ENCODE data around the gene C1QL2.
A peak's percentile ranks its signal among the peaks of the same experiment; 100 is the strongest.

Gene C1QL2

DNA sequence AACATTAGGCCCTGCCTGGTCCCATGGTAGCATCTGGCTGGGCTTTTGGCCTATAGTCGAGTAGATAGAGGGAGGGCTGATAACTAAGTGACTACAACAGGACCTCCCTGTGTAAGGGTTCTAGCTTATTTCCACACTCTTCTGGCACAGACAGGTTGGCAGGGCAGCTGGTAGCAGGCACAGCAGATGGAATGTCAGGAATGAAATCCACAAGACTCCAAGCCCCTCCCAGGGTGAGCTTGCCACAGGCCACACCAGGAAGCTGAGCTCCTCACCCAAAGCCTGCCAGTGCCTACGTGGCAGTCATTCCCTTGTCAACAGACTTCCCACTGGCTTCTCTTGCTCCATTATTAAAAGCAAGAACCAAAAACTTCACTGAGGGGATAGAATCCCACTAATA, 20.7 kb upstream of the C1QL2 start:
- no peak for DNase-seq

DNA sequence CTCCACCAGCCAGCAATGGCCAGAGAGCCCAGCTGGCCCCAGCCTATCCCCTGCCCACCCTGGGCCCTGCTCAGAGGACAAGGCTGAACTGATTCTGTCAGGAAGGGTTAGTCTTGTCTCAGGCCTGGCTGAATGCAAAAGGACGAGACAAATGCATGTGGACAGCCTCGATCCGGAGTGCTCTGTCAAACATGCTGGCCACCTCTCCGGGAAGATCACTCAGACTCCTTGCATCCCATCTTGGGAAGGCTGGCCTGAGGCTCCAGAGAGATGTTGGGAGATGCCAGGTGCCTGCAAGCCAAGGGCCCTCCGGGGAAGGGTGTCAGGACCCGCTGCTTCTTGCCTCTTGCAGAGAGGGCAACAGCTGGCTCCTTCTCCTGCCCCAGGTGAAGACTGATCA, 20.2 kb upstream of the C1QL2 start:
- DNase-seq = no peak

DNA sequence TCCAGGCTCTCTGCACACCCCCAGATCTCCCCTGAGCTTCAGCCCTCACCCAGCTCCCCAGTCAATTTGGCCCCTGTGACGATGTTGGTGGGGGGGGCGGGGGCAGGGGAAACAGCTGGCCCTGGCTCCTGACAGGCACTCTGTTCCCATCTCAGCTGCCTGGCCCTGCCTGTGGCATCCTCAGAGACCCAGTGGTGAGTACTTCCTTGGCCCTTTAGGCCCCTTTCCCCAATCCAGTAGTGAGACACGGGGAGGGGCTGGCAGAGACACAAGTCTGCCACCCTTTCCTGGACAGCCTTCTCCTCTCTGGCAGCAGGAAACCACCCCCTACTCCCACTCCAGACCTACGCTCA, 19.3 kb upstream of the C1QL2 start:
- no peak for DNase-seq

DNA sequence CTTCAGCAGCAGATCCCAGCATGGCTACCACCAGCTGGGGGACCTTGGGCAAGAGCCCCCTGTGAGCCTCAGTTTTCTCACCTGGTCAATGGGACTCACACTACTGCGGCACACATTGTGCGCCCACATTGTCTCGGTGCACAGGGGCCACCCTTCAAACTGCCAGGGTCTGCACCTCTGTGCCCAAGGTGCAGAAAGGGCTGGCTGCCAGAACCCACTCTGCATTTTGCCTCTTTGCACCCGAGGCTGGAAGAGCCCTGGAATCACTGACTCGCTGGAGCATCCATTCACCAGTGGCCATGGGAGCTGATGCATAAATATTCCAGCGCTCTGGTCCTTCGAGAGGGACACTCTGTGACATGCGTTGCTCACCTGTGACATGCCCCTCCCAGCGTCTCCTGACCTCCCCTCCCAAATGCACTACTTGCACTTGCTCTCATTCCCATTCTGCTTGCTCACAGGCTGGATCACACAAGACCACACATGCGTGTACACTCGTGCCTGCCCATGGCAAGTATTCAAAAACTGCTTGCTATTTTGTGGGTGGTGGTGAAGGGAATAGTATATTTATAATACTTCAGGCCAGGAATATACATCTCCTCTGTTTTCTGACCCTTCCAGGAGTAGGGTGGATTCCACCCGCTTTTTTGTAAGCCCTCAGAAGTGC, 18.8 kb upstream of the C1QL2 start:
- no peak for DNase-seq

DNA sequence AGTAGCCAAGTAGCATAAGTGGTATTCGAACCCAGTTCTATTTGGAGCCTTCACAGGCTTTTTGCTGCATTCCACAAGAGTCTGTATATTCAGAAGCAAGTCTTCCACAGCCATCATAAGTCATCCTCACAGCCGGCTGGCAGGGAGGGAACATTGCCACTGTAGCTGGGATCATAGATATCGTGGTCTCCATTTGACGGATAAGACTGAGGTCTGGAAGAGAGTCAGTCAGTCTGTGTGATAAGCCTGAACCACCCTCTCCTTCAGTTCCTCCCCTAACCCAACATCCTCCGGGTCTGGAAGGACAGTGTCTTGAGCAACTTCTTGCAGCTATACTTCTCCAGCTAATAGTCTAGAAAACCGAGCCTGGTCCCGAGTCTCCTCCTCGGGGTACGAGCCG, 17.0 kb upstream of the C1QL2 start:
- DNase-seq = no peak

DNA sequence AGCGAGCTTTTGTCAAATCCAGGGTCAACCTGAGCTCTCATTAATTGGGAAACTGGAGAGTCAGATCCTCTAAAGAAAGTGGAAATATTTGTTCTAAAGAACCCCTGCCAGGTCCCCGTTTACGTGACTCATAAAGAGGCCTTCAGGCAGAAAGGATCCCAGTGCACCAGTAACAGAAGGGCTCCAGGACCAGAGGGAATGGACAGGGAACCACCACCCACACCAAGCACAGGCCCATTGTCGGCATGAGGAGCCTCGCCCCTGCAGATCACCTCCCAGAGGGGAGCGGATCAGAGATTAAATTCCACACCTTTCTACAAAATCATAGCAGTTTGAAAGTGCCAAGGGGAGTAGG, 16.4 kb upstream of the C1QL2 start:
- no peak for DNase-seq

DNA sequence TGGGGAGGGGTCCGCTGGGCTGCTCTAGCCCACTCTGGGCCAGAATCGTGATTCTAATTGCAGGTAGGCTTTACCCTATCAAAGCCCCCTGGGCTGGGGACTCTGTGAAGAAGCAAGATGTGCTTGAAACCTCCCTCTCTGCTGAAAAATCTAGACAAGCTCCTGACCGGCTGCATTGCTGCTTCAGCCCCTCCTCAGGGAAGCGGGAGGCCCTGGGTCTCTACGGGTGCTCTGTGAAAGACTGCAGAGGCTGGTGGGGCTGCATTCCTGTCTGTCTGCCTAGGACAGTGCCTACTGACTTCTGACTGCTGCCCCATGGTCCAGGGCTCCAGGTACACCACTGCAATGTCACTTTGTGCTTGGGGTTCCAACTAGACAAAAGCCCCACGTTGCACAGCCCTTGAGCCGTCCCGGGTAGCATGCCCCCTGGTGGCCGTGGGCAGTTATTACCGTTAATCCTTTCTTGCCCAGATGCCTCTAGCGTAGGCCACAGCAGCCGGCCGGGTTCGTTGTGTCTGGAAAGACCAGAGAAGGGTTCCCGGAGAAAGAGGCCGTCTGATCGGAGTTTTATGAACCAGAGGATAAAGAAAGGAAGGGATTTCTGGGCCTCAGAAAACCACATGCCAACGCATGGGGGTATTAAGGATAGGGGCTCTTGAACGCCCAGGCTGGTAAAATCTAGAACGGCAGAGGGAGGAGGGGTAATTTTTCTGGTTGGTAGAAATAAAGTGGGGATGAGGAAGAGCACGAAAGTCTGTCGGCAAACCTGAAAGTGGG, 15.9 kb upstream of the C1QL2 start:
- peak; percentile 41 to 66 (median 47) for DNase-seq

DNA sequence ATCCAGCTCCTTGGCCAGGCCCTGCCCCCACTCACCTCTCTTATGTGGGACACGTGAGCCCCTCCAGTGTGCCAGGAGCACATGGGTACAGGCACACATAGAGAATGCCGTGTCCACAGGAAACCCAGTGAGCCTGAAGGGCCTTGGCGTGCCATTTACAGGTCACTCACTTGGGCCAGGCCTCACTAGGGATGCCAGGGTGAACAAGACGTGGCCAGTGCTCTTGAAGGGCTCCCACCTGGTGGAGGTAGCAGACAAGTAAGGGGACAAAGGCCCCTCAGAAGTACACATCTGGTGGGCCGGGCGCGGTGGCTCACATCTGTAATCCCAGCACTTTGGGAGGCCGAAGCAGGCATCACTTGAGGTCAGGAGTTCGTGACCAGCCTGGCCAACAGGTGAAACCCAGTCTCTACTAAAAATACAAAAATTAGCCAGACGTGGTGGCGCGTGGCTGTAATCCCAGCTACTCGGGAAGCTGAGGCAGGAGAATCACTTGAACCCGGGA, 15.1 kb upstream of the C1QL2 start:
- DNase-seq = no peak

DNA sequence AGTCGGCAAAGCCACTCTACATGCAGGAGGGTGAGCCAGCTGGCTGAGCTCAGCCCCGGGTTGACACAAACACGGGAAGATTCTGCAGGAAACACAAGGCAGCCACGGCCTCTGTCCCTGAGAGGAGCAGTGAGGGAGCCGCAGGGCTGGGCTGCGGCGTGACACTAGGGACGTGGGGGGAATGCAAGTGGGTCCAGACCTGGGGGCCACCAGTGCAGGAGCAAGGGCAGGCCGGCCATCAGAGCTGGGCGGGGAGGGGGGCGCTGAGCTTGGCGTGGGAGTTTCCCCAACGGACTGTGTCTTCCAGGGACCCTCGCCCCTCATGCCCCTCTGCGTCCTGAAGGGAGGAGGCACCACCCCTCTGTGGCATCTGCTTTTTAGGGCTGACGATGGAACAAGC, 12.0 kb upstream of the C1QL2 start:
- DNase-seq = no peak

DNA sequence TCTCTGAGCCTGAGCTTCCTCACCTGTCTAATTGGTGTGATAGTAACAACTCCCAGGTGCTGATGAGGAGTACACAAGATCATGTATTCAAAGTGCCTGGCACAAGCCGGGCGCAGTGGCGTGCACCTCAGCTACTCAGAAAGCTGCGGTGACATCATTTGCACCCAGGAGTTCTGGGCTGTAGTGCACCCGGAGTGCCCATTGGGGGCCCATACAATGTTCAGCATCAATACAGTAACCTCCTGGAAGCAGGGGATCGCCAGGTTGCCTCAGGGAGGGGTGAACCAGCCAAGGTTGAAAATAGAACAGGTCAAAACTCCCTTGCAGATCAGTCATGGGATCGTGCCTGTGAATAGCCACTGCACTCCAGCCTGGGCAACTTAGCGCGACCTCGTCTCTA, 11.2 kb upstream of the C1QL2 start:
- no peak for DNase-seq

DNA sequence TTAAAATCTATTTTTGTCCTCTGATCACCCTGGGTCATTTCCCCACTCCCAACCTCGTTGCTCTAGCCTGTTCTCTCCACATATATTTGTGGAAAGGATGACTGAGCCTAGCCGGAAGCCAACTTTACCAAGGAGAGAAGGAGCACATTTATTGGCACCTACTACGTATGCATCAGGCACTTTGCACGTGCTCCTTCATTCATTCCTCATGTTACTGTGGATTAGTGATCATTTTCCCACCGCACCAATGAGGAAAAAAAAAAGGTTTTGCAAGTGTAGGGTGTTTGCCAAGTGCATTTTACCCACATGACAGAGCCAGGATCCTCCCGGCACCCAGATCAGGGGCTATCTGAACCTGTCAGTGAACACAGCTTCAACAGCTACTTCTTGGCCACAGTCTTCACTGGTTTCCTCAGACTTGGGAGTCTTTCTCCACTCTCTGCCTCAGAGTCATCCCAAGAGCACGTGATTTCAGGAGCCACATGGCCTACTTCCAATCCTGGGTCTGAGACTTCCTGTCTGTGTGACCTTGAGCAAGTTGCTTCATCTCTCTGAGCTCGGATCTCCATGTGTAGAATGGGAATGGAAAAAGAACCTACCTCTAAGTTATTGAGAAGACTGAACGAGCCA, 1.9 kb upstream of the C1QL2 start:
- DNase-seq = no peak

DNA sequence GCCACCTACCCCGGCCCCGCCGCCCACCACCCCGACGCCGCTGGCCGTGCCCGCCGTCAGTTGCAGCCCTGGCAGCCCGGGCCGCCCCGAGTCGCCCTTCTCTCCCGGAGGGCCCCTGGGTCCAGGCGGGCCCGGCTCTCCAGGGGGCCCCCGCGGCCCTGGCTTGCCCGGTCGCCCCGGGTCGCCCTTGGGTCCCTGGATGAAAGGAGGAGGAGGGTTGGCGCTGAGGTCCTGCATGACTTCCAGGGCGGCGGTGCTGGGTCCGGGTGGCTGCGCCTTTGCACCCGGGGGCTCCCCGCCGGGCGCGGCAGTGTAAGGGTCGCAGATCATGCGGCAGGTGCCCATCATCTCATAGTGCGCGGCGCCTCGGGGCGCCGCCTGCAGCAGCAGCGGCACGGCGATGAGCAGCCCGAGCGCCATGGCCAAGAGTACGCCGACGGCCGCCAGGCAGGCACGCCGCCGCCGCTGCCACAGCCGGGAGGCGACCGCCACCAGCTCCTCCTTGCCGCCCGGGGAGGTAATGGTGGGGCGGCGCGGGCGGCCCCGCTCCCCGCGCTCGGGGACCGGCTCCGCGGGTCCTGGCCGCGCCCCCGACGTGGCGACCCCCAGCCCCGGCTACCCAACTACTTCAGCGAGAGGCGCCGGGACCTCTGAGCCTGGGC, 570 bp downstream of the C1QL2 start:
- peak in 1 of 3 experiments; percentile 42 for DNase-seq

DNA sequence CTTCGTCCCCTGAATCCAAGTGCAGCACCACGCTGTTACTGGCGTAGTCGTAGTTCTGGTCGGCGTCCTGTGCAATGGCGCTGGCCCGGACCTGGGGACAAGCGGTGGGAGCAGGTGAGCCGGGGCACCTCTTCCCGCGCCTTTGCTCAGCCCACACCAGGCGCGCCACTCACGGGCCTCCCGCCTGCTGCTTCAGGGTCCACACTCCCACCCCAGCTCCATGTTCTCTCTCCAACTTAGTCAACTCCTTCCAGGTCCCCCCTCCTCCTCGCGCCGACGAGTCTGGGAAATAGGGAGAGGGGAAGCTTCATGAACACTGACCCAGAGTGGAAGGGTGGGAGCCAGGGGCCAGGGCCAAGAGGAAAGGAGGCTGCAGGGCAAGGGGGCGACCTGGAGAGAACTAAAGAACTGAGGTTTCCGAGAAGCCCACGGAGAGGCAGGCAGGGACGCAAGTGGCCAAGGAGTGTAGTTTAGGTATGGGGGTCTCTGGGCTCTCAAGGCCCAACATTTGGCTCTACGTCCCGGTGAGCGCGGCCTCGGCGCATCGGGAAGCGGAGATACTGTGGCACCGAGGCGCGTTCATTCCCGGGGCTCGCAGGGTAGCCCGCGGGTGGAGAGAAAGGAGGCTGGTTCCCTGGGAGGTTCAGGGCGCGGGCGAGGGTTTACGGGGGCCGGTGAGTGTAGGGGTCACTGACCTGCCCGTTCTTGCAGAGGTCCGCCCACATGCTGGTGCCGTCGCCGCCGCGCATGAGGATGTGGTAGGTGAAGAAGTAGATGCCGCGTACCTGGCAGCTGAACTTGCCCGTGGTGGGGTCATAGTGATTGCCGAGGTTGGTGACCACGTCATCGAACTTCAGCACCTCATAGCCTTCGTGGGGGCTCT, 1.4 kb downstream of the C1QL2 start:
- no peak for DNase-seq

DNA sequence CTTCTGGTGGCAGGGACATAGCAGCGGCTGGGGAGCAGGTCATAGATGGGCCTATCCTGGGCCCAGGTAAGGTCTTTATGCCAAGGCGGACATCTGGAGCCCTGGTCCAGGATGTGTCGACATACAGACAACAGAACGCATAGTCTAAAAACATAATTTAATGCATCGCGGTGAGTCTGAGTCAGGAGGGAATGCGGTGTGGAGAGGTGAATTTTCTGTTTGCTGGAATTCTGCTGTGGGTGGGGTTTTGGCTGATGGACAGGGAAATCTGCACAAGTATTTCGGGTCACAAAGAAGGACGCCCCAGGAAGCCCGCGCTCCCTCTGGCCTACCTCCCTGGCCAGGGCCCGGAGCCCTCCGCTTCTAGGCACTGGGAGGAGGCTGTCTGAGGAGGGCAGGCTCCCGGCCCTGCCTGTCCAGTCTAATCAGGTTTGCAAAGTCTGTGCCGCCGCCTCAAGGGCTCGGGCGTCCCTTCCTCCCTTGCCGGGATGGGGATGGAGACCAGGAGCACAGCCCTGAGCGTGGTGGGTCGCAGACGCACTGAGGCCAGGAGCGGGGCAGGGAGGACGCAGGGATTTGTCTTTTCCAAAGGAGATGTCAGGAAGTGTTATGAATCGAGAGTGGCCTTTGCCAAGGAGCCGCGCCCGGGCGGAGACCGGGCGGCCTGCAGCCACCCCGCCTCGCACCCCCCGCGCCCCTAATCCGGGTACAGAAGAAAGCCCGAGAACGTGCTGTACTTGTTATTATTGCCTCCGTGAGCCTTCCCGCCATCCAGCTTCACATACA, 2.3 kb downstream of the C1QL2 start:
- no peak for DNase-seq

DNA sequence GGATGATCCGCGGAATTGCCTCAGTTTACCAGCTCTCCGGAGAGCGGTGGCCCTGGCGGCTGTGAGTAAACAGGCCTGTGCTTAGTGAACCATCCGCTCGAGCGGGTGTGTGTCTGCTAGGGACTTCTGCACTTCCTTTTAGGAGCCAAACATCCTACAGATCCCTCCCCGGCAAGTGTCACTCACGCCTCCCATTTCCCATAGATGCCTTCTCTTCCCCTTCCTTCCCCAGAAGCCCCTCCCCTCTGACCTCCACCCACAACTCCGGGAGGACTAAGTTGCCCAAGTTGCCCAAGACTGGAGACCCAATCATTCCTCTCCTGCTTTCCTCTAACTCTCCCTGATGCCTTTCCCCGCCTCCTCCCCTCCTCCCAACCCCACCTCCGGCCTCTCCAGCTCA, 2.9 kb downstream of the C1QL2 start:
- DNase-seq = no peak

DNA sequence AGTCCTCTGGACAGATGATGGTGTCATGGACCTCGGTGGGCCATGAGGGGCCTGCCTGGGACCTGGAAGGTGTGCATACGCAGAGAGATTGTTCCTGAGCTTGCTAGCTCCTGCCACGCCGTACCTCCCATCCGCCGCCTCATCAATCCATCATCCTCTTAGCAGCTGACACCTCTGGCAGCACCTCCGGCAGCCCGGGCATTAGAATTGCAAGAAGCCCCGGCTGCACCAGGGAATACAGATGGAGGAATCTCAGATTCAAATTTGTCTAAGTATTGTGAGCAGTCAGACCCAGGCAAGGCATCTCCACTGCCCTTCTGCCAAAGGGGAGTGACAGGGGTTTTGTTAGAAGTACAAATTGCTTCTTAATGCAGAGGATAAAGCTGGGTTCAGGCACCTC, 4.5 kb downstream of the C1QL2 start:
- no peak for DNase-seq

DNA sequence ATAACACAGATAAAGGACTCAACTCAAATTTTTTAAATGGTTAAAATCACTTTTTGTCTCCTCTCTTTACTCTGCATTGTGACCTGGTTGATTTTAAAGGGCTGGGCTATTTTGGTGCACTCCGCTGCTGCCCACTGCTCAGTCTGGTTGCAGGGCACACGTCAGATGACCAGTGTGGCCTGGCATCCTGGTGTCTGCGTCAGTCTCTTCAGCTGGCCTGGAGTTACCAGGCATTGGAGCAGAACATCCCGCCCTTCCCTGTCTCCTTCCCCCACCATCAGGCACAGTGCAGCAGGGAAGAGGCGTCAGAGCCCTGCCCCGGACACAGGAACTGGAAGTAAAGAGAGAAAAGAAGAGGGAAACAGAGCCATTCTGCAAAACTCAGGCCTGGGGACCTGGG, 8.9 kb downstream of the C1QL2 start:
- DNase-seq = no peak

DNA sequence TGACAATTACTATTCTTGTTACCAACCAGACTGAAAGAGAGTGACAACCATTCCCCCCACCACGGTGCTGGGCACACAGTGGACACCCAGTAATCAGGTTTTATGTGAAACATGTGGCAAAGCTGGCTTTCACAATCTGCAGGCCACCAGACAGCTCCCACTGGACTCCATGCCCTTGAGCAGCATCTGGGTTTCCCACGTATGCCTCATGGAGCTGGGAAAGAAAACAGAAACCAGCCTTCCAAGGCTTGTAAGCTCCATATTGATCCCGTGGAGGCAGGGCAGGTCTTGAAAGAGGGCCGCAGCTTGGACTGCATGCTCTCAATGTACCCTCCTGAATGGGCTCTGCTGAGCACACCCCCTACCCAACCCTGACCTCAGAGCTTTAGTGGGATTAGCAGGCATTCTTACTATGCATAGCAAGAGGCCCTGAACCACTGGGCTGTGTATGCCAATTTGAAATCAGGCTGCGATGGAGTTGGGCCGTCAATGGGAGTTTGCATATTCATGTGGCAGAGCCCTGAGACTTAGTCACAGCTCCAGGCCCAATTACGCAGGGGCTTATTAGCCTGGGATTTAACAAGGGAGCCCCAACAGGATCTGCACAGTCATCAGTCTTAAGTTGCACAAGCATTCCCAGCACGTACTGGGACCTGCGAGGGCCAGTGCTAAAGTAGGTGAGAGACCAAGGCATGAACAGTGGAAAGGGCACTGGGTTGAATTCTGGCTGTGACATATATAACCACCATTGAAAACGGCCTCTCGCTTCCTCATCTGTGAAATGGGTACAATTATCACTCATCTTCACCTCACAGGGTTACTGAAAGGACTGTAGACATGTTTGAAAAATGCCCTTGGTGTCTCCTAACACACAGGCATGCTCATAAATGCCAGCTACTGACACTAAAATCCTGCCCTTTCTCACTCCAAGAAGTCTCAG, 10.5 kb downstream of the C1QL2 start:
- DNase-seq = no peak

DNA sequence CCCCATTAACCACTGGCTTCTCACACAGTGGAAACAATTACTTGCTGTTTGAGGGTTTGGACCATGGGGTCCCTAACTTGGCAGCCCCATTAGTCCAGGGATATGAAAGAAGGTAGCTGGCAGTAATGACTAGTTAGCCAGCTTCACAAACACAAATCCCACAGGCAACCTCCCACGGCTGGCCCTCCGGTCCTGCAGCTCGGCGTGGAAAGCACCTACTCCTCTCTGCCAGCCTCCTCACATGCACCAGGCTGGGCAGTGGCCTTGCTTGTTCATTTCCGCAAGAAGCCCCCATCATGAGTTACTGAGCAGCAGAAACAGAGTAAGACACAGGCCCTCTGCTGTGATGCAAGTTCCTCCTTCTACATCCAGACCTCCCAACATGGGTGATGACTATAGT, 13.7 kb downstream of the C1QL2 start:
- no peak for DNase-seq

DNA sequence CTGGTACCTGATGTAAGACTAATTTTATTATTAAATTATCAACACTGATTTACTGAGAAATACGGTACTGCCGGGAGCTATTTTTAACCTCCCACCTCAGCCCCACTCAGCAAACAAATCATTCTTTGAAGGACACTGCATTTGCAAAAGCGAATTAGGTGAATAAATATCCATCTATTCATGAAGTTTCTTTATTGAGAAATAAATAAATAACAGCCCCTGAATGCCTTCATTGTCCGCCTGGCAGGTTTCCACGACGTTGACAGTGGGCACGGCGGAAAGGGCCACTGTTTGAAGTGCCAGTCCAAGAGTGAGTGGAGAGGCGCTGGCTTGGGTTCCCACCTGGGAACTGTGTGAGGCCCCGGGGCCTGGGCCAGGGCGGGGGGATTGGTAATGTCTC, 15.7 kb downstream of the C1QL2 start:
- peak in 2 of 3 experiments; percentile 44 to 80 for DNase-seq

DNA sequence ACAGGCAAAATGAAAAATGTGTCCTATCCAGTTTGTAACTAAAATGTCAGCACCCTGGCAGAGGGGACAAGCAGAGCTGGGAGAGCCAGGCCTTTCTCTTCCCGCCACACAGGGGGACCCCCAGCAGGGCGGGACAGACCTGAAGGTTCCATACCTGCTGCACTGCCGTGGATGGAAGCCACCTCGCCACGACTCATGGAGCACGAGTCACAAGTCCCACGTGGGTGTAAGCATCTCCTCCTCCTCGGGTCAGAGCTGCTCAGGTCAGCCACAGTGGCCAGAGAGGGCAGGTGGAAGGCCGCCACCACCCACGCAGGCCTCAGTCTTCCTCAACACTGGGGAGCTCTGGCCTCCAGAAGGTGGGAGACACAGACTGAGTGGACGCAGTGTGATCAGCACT, 21.0 kb downstream of the C1QL2 start:
- DNase-seq = no peak
